HepG2 (cell line): ENCODE data around the gene MTHFR. TPM values are rescaled to one million over a fixed set of nuclear protein-coding genes. Genes with fewer than 3 reads are reported as not detected.

Experiments
- ADNP ChIP-seq: sonication (generic); formaldehyde crosslinking; IDR thresholded peaks from 2 replicates; pipeline ENCODE4 v1.4.0; 2020; ENCODE audit warnings: missing genetic modification reagents
- FOSL1 ChIP-seq: sonication (generic); formaldehyde crosslinking; IDR thresholded peaks from 2 replicates; pipeline ENCODE4 v1.9.0; 2021; ENCODE audit warnings: missing genetic modification reagents, borderline replicate concordance
- FOXO4 ChIP-seq: sonication (generic); formaldehyde crosslinking; conservative IDR thresholded peaks from 2 replicates; pipeline ENCODE4 v1.8.1; 2023; ENCODE audit warnings: missing genetic modification reagents
- GABPA ChIP-seq, 2 experiments: IDR thresholded peaks; 2 replicates each; pipeline ENCODE4 v1.6.1; 2011 to 2016; ENCODE audit warnings: low read depth in 2 of 2, low read length in 1 of 2, missing biosample characterization in 1 of 2, missing genetic modification characterization in 1 of 2
- KLF11 ChIP-seq: IDR thresholded peaks from 2 replicates; pipeline ENCODE4 v1.6.1; 2016; ENCODE audit warnings: missing compliant biosample characterization
- NCOA1 ChIP-seq: sonication (generic); formaldehyde crosslinking; IDR thresholded peaks from 2 replicates; pipeline ENCODE4 v1.9.0; 2021; ENCODE audit warnings: missing genetic modification reagents
- NFE2L1 ChIP-seq: sonication (generic); formaldehyde crosslinking; IDR thresholded peaks from 2 replicates; pipeline ENCODE4 v1.4.0; 2020; ENCODE audit warnings: missing genetic modification reagents, mild to moderate bottlenecking, borderline replicate concordance
- RBFOX2 ChIP-seq: fragments of 200-400 bp; formaldehyde crosslinking; IDR thresholded peaks from 2 replicates; pipeline ENCODE4 v1.6.1; 2017; ENCODE audit warnings: low read depth, mild to moderate bottlenecking, low read length
- RXRA ChIP-seq: sonication (generic); formaldehyde crosslinking; IDR thresholded peaks from 2 replicates; pipeline ENCODE4 v1.5.1; 2020; ENCODE audit warnings: missing genetic modification reagents
- SKI ChIP-seq: fragments of 450-650 bp; IDR thresholded peaks from one replicate; pipeline ENCODE4 v1.6.1; 2018; ENCODE audit warnings: mild to moderate bottlenecking; ENCODE audit not compliant: partially characterized antibody
- SMARCC2 ChIP-seq: fragments of 450-650 bp; IDR thresholded peaks from 2 replicates; pipeline ENCODE4 v1.6.1; 2017; ENCODE audit warnings: antibody characterized with exemption, mild to moderate bottlenecking
- SOX6 ChIP-seq, 2 experiments: fragments of 450-650 bp in 1 of 2; sonication (generic) in 1 of 2; formaldehyde crosslinking in 1 of 2; IDR thresholded peaks; 2 replicates each; pipeline versions ENCODE4 v1.4.0 to v1.6.1; 2017 to 2020; ENCODE audit warnings: antibody characterized with exemption in 1 of 2, mild to moderate bottlenecking in 1 of 2, missing genetic modification reagents in 1 of 2
- STAG1 ChIP-seq: sonication (generic); formaldehyde crosslinking; IDR thresholded peaks from 2 replicates; pipeline ENCODE4 v1.4.0; 2020; ENCODE audit warnings: missing genetic modification reagents
- TRIM24 ChIP-seq: sonication (generic); formaldehyde crosslinking; IDR thresholded peaks from 2 replicates; pipeline ENCODE4 v1.8.0; 2022; ENCODE audit warnings: mild to moderate bottlenecking, missing genetic modification reagents
- ZFAT ChIP-seq: sonication (generic); formaldehyde crosslinking; conservative IDR thresholded peaks from 2 replicates; pipeline ENCODE4 v1.8.1; 2023; ENCODE audit warnings: missing genetic modification reagents, inconsistent platforms
- ZFX ChIP-seq: sonication (generic); formaldehyde crosslinking; IDR thresholded peaks from 2 replicates; pipeline ENCODE4 v1.4.0; 2020; ENCODE audit warnings: mild to moderate bottlenecking, low read depth, missing genetic modification reagents, moderate library complexity
- ZNF160 ChIP-seq: sonication (generic); formaldehyde crosslinking; IDR thresholded peaks from 2 replicates; pipeline ENCODE4 v1.8.0; 2022; ENCODE audit warnings: mild to moderate bottlenecking, inconsistent platforms, missing genetic modification reagents
- ZNF329 ChIP-seq: sonication (generic); formaldehyde crosslinking; IDR thresholded peaks from 2 replicates; pipeline ENCODE4 v1.9.0; 2021; ENCODE audit warnings: low read depth, mild to moderate bottlenecking, missing genetic modification reagents
- ZNF337 ChIP-seq: sonication (generic); formaldehyde crosslinking; IDR thresholded peaks from 2 replicates; pipeline ENCODE4 v1.5.1; 2020; ENCODE audit warnings: missing genetic modification reagents, low read depth, mild to moderate bottlenecking, borderline replicate concordance
- ZNF850 ChIP-seq: sonication (generic); formaldehyde crosslinking; conservative IDR thresholded peaks from 2 replicates; pipeline ENCODE4 v1.9.0; 2021; ENCODE audit warnings: mild to moderate bottlenecking, missing genetic modification reagents
- ZSCAN9 ChIP-seq: IDR thresholded peaks from 2 replicates; pipeline ENCODE4 v1.6.1; 2016; ENCODE audit warnings: borderline replicate concordance
- polyA plus RNA-seq, 8 experiments: library from polyadenylated mRNA; depleted of rRNA in 3 of 8; stranded (reverse) in 7 of 8; unstranded in 1 of 8; fragments of >200 nt; fragmentation: Illumina TruSeq in 4 of 8; extraction: Trizol in 4 of 8; gene quantifications; 2 replicates each; pipeline versions ENCODE4 v1.2.1 to v1.2.3, GENCODE V29; 2011 to 2016; ENCODE audit warnings: low read depth in 4 of 8, missing spikeins in 1 of 8, mixed read lengths in 1 of 8; ENCODE audit not compliant: insufficient read depth in 1 of 8
- total RNA-seq, 5 experiments: library from RNA; depleted of rRNA; stranded (reverse); fragments of >200 nt; fragmentation: Illumina TruSeq; extraction: Trizol; gene quantifications; 2 replicates each; pipeline ENCODE4 v1.2.3, GENCODE V29; 2016; ENCODE audit warnings: low read depth in 1 of 5
- TF ChIP-seq, protein P1 (sequence below): sonication (generic); formaldehyde crosslinking; IDR thresholded peaks from 2 replicates; pipeline ENCODE4 v1.8.0; 2022; ENCODE audit warnings: mild to moderate bottlenecking, missing genetic modification reagents, borderline replicate concordance
- TF ChIP-seq, protein P2 (sequence below): IDR thresholded peaks from 2 replicates; pipeline ENCODE4 v1.4.0; 2020; ENCODE audit warnings: mild to moderate bottlenecking, missing genetic modification reagents

MTHFR gene
- total and polyA plus RNA-seq, 2 of the 13 experiments (the other 11 are each of a cell fraction or from before 2014, with no cell fraction given), result 3.8 to 8.2 TPM

DNA sequence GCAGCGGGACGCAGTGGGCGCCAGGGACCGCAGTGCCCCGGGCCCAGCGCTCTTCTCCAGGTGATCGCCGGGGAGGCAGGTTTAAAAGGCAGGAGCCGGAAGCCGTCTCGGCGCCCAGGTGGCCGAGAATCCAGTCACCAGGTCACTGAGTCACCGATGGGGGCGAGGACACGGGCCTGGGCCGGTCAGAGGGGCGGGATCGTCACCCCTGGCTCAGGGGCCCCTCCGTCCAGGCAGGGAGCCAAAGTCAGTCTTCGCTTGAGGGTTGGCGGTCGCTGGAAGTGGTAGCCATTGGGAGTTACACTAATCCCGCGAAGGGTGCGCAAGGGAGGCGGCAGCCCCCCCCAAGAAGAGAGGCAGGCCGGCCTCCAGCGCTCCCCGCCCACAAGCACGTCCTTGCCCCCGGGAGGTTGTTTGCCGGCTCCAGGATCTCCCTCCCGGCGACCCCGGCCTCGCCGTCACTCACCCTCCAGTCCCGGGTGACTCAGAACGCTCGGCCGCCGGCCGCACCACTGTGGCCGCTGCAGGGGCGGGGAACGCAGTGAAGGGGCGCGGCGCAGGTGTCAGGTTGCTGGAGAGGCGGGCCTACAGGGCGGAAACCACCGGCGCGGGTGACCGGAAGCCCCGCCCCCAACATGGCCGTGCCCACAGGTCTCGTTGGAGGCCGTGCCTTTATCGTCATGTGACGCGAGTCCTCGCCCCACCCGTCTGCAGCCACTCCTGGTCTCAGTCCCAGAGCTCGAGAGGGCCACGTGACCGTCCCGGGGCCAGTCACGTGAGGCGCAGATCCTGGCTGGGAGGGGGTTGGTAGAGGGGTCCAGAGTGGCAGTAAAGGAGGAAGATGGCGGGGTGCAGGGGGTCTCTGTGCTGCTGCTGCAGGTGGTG, at the start of gene MTHFR, which contains the start of gene CLCN6 (continued):
- TF ChIP-seq GABPA (IDR thresholded peaks at IDR 0.05; ENCODE audit: low read depth, low read length) (peak; percentile 98), GABPA (CRISPR knock-in tag; IDR thresholded peaks at IDR 0.05; ENCODE audit: low read depth) (peak; percentile 93), ZNF337 (CRISPR knock-in tag) (no peak; the same call in 1 of the 2 replicates), RBFOX2 (peak; percentile 95), STAG1 (CRISPR knock-in tag) (0 out of 2 replicates have a peak, but pooled peaks have one; percentile 1), FOXO4 (no peak), ZSCAN9 (CRISPR knock-in tag) (no peak), ZFX (CRISPR knock-in tag) (peak; percentile 84), NCOA1 (CRISPR knock-in tag) (0 out of 2 replicates have a peak, but pooled peaks have one; percentile 21), SOX6 (IDR thresholded peaks at IDR 0.05) (no peak), SOX6 (CRISPR knock-in tag; IDR thresholded peaks at IDR 0.05) (peak; percentile 64; the same call in 1 of the 2 replicates), ZNF160 (CRISPR knock-in tag) (peak; percentile 18; the same call in 1 of the 2 replicates), SKI (peak; percentile 26), ZNF850 (CRISPR knock-in tag) (no peak), ZFAT (no peak), KLF11 (CRISPR knock-in tag) (0 out of 2 replicates have a peak, but pooled peaks have one; percentile 19), ADNP (no peak), TRIM24 (CRISPR knock-in tag) (no peak), FOSL1 (CRISPR knock-in tag) (peak; percentile 51; the same call in 1 of the 2 replicates), ZNF329 (CRISPR knock-in tag) (peak; percentile 81; the same call in 1 of the 2 replicates), NFE2L1 (CRISPR knock-in tag) (no peak), RXRA (peak; percentile 78), SMARCC2 (no peak)
- TF ChIP-seq, protein P1, sequence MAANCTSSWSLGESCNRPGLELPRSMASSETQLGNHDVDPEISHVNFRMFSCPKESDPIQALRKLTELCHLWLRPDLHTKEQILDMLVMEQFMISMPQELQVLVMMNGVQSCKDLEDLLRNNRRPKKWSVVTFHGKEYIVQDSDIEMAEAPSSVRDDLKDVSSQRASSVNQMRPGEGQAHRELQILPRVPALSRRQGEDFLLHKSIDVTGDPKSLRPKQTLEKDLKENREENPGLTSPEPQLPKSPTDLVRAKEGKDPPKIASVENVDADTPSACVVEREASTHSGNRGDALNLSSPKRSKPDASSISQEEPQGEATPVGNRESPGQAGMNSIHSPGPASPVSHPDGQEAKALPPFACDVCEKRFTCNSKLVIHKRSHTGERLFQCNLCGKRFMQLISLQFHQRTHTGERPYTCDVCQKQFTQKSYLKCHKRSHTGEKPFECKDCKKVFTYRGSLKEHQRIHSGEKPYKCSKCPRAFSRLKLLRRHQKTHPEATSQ (CRISPR knock-in tag), result peak; percentile 57; the same call in 1 of the 2 replicates
- TF ChIP-seq, protein P2, sequence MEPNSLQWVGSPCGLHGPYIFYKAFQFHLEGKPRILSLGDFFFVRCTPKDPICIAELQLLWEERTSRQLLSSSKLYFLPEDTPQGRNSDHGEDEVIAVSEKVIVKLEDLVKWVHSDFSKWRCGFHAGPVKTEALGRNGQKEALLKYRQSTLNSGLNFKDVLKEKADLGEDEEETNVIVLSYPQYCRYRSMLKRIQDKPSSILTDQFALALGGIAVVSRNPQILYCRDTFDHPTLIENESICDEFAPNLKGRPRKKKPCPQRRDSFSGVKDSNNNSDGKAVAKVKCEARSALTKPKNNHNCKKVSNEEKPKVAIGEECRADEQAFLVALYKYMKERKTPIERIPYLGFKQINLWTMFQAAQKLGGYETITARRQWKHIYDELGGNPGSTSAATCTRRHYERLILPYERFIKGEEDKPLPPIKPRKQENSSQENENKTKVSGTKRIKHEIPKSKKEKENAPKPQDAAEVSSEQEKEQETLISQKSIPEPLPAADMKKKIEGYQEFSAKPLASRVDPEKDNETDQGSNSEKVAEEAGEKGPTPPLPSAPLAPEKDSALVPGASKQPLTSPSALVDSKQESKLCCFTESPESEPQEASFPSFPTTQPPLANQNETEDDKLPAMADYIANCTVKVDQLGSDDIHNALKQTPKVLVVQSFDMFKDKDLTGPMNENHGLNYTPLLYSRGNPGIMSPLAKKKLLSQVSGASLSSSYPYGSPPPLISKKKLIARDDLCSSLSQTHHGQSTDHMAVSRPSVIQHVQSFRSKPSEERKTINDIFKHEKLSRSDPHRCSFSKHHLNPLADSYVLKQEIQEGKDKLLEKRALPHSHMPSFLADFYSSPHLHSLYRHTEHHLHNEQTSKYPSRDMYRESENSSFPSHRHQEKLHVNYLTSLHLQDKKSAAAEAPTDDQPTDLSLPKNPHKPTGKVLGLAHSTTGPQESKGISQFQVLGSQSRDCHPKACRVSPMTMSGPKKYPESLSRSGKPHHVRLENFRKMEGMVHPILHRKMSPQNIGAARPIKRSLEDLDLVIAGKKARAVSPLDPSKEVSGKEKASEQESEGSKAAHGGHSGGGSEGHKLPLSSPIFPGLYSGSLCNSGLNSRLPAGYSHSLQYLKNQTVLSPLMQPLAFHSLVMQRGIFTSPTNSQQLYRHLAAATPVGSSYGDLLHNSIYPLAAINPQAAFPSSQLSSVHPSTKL (CRISPR knock-in tag), result peak; percentile 61
